B cell (primary cell): Measurements from ENCODE around the gene FES. TPM values are rescaled to one million over a fixed set of nuclear protein-coding genes. Genes with fewer than 3 reads are reported as not detected.

Experiments used
- ATAC-seq: fragments of 200-7000 bp; cut with Tn5 transposase; one replicate; pipeline ENCODE4 v1.10.0; 2021; ENCODE audit warnings: low read depth, mild to moderate bottlenecking, moderate number of reproducible peaks, moderate library complexity
- CTCF ChIA-PET: fragments of 350-600 bp; sonication (Branson Sonifier 250); formaldehyde crosslinking; loops from one replicate; lab custom pipeline; 2021; ENCODE audit warnings: antibody characterized with exemption, inconsistent platforms; lab: Charles Lee
- POLR2A ChIA-PET: fragments of 350-600 bp; sonication (Branson Sonifier 250); formaldehyde crosslinking; loops from one replicate; lab custom pipeline; 2021; ENCODE audit warnings: antibody characterized with exemption; lab: Charles Lee
- DNase-seq: peaks from one replicate; pipeline ENCODE4 v3.0.0; 2013
- H2AFZ ChIP-seq: 2 replicates; pipeline ENCODE4 v1.6.1; 2012; ENCODE audit warnings: mild to moderate bottlenecking, low read depth, low read length; ENCODE audit not compliant: insufficient read depth, poor library complexity, severe bottlenecking
- H3K27ac ChIP-seq, 2 donors: 1 replicate in 1 of 2; 2 replicates in 1 of 2; pipeline ENCODE4 v1.5.1; 2012 to 2013; ENCODE audit warnings: low read length in 2 of 2, mild to moderate bottlenecking in 2 of 2, moderate library complexity in 1 of 2
- H3K27me3 ChIP-seq, 4 experiments: fragments of 200-600 bp in 1 of 4; sonication (generic) in 1 of 4; replicated peaks in 1 of 4; 1 replicate in 2 of 4; 2 replicates in 2 of 4; pipeline versions ENCODE4 v1.6.1 to v1.7.0; 2013 to 2016; ENCODE audit warnings: low read length in 3 of 4, mild to moderate bottlenecking in 2 of 4, mixed read lengths in 1 of 4, moderate library complexity in 1 of 4; ENCODE audit not compliant: insufficient read depth in 4 of 4, control insufficient read depth in 3 of 4; ENCODE audit errors: control extremely low read depth in 1 of 4
- H3K36me3 ChIP-seq, 2 experiments: replicated peaks in 1 of 2; 1 replicate in 1 of 2; 2 replicates in 1 of 2; pipeline versions ENCODE4 v1.6.1 to v1.7.1; 2013; ENCODE audit warnings: low read length in 1 of 2; ENCODE audit not compliant: insufficient read depth in 2 of 2, control insufficient read depth in 1 of 2; ENCODE audit errors: control extremely low read depth in 1 of 2, extremely low read depth in 1 of 2
- H3K4me1 ChIP-seq, 2 donors: fragments of 200-600 bp in 1 of 2; sonication (generic) in 1 of 2; 1 replicate in 1 of 2; 2 replicates in 1 of 2; pipeline versions ENCODE4 v1.5.1 to v1.6.1; 2013 to 2017; ENCODE audit warnings: low read length in 2 of 2; ENCODE audit not compliant: control insufficient read depth in 2 of 2, insufficient read depth in 2 of 2
- H3K4me2 ChIP-seq: replicated peaks from 2 replicates; pipeline ENCODE3; 2012; ENCODE audit warnings: mild to moderate bottlenecking, low read depth, low read length; ENCODE audit not compliant: poor library complexity, severe bottlenecking
- H3K4me3 ChIP-seq, 5 experiments: fragments of 200-600 bp in 1 of 5; sonication (generic) in 1 of 5; 1 replicate in 3 of 5; 2 replicates in 2 of 5; pipeline versions ENCODE4 v1.5.1 to v1.7.0; 2011 to 2016; ENCODE audit warnings: low read length in 4 of 5, mild to moderate bottlenecking in 4 of 5, low read depth in 2 of 5, control low read depth in 1 of 5, moderate library complexity in 1 of 5; ENCODE audit not compliant: insufficient read depth in 1 of 5; ENCODE audit errors: control extremely low read depth in 1 of 5, extremely low read depth in 1 of 5
- H3K79me2 ChIP-seq: fragments of 200-600 bp; sonication (generic); one replicate; pipeline ENCODE4 v1.6.0; 2016; ENCODE audit warnings: low read length; ENCODE audit not compliant: control insufficient read depth, insufficient read depth
- H3K9ac ChIP-seq: fragments of 200-600 bp; sonication (generic); 2 replicates; pipeline ENCODE4 v1.6.1; 2017; ENCODE audit warnings: mild to moderate bottlenecking, low read length, moderate library complexity
- H3K9me3 ChIP-seq, 3 donors: one replicate each; pipeline versions ENCODE4 v1.6.1 to v1.7.1; 2013; ENCODE audit warnings: low read length in 2 of 3; ENCODE audit not compliant: control insufficient read depth in 2 of 3, insufficient read depth in 1 of 3; ENCODE audit errors: control extremely low read depth in 1 of 3
- H4K20me1 ChIP-seq: 2 replicates; pipeline ENCODE4 v1.6.0; 2012; ENCODE audit warnings: mild to moderate bottlenecking, low read length; ENCODE audit not compliant: insufficient read depth, control insufficient read depth, poor library complexity, severe bottlenecking
- H3K27ac Mint-ChIP-seq: one replicate; pipeline ENCODE4 v1.8.0; 2021; ENCODE audit warnings: mixed read lengths
- H3K27me3 Mint-ChIP-seq: one replicate; pipeline ENCODE4 v1.8.0; 2021; ENCODE audit warnings: mixed read lengths
- H3K4me1 Mint-ChIP-seq: one replicate; pipeline ENCODE4 v1.8.0; 2021; ENCODE audit warnings: mixed read lengths
- H3K4me3 Mint-ChIP-seq: one replicate; pipeline ENCODE4 v1.8.0; 2021; ENCODE audit warnings: mixed read lengths
- H3K9me3 Mint-ChIP-seq: one replicate; pipeline ENCODE4 v1.8.0; 2022; ENCODE audit warnings: mixed read lengths; ENCODE audit not compliant: insufficient read depth
- EZH2 ChIP-seq: IDR thresholded peaks from 2 replicates; pipeline ENCODE4 v1.6.1; 2012; ENCODE audit warnings: borderline replicate concordance, low read depth, mild to moderate bottlenecking, moderate library complexity, low read length; ENCODE audit not compliant: insufficient read depth, poor library complexity, severe bottlenecking
- WGBS: methylation state at CpG from one replicate; pipeline ENCODE4 v1.1.5; 2013; ENCODE audit warnings: missing lambda C conversion rate; ENCODE audit not compliant: insufficient coverage; 5-methylcytosine and 5-hydroxymethylcytosine counted together
- intact Hi-C: fragments of 100-400 bp; cut with micrococcal nuclease; formaldehyde crosslinking; loops from one replicate; pipeline ENCODE4 v1.10.0; 2022
- polyA plus RNA-seq: library from polyadenylated mRNA; depleted of rRNA; stranded (reverse); fragments of >200 nt; gene quantifications from 2 replicates; pipeline ENCODE4 v1.2.3, GENCODE V29; 2012
- total RNA-seq, 2 donors: library from RNA; stranded (reverse); fragments of 120-200 nt in 1 of 2; gene quantifications; 1 replicate in 1 of 2; 2 replicates in 1 of 2; pipeline versions ENCODE4 v1.2.3 to v1.2.4, GENCODE V29; 2013 to 2022
- TF ChIP-seq, protein P1 (sequence below): fragments of 200-600 bp; IDR thresholded peaks from one replicate; pipeline ENCODE4 v1.8.0; 2022; ENCODE audit warnings: antibody characterized with exemption, mild to moderate bottlenecking

FES gene
- total and polyA plus RNA-seq, 2 donors (not counting 1 experiment from before 2014, with no cell fraction given), result 23.9 to 31.4 TPM

DNA sequence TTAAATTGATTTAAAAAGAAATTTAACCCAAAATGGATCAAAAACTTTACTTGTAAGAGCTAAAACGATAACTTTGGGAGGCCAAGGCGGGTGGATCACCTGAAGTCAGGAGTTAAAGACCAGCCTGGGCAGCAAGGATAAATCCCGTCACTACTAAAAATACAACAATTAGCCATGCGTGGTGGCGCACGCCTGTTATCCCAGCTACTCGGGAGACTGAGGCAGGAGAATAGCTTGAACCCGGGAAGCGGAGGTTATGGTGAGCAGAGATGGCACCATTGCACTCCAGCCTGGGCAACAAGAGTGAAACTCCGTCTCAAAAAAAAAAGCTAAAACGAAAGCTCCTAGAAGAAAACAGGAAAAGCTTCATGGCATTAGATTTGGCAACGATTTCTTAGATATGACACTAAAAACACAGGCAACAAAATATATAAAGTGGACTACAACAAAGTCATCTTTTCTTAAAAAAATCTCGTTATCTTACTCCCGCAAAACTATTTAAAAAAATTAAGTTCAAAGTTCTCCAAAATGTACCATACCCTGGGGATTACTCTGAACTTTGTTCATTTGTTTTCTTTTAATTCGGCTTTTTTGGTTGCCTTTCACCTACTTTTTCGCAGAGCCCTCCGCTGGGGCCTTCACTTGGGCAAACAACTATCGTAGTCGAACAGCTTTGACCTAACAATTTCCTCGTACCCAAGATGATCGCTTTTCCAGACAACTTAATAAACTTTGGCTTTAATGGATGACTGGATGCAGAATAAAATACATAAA is 45.1 kb downstream of the FES start:
- no peaks in the 10 kb centered on the region for H4K20me1 ChIP-seq
- no peaks in the 10 kb centered on the region for H3K79me2 ChIP-seq
- peak overlapping the region; percentile 94 for H3K4me2 ChIP-seq
- WGBS, result 41% methylated on average over 17 of the region's 21 CpGs
- H2AFZ ChIP-seq, result peak overlapping the region; percentile 77
- Mint-ChIP-seq H3K27me3 (no peaks in the 10 kb centered on the region), H3K27ac (peak overlapping the region; percentile 99), H3K9me3 (no peaks in the 10 kb centered on the region), H3K4me3 (peak overlapping the region; percentile 98), H3K4me1 (peaks cover 34% of the 10 kb centered on the region)
- H3K27me3 ChIP-seq, result no peaks in the 10 kb centered on the region
- ChIA-PET POLR2A (interaction anchor here (0.6 to 6.9 kb wide), 3 partner anchors 27 to 542 kb away, joined by 3 to 66 read pairs (median 9); partner anchors contain the start of genes MAN2A2 and VPS33B), CTCF (interaction anchor here (1.1 to 9.5 kb wide), 6 partner anchors 7 to 609 kb away, joined by 3 to 260 read pairs (median 26); partner anchors contain the start of genes MAN2A2 and RCCD1)
- peak overlapping the region; percentile 64 to 79 (median 70) for H3K4me3 ChIP-seq
- no peak for TF ChIP-seq EZH2
- TF ChIP-seq, protein P1, sequence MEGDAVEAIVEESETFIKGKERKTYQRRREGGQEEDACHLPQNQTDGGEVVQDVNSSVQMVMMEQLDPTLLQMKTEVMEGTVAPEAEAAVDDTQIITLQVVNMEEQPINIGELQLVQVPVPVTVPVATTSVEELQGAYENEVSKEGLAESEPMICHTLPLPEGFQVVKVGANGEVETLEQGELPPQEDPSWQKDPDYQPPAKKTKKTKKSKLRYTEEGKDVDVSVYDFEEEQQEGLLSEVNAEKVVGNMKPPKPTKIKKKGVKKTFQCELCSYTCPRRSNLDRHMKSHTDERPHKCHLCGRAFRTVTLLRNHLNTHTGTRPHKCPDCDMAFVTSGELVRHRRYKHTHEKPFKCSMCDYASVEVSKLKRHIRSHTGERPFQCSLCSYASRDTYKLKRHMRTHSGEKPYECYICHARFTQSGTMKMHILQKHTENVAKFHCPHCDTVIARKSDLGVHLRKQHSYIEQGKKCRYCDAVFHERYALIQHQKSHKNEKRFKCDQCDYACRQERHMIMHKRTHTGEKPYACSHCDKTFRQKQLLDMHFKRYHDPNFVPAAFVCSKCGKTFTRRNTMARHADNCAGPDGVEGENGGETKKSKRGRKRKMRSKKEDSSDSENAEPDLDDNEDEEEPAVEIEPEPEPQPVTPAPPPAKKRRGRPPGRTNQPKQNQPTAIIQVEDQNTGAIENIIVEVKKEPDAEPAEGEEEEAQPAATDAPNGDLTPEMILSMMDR, result no peak
- H3K36me3 ChIP-seq, result no peaks in the 10 kb centered on the region
- peaks cover 30 to 46% of the 10 kb centered on the region in 2 donors for H3K4me1 ChIP-seq
- peak overlapping the region; percentile 88 to 93 for H3K27ac ChIP-seq
- DNase-seq (no peak), ATAC-seq (no peak)
- no peaks in the 10 kb centered on the region for H3K9me3 ChIP-seq
- peak overlapping the region; percentile 78 for H3K9ac ChIP-seq
- intact Hi-C loops, result loop anchor here (5.0 to 10.0 kb wide), 3 partner anchors 737 to 1235 kb away; partner anchors contain the start of genes AP3S2, PEX11A and WDR93
